KMS-11 (cell line): ENCODE measurements around the gene ADAMTS15.

Experiments used
- H2AFZ ChIP-seq: fragments of 200-600 bp; sonication (generic); 2 replicates; pipeline ENCODE4 v1.6.1; 2016; ENCODE audit warnings: antibody characterized with exemption, mixed run types, low read depth
- H3K27ac ChIP-seq: fragments of 200-600 bp; sonication (generic); 2 replicates; pipeline ENCODE4 v1.6.1; 2016; ENCODE audit warnings: mild to moderate bottlenecking, mixed run types
- H3K27me3 ChIP-seq: fragments of 200-600 bp; sonication (generic); 2 replicates; pipeline ENCODE4 v1.6.1; 2017; ENCODE audit warnings: mild to moderate bottlenecking, low read depth, mixed run types, moderate library complexity; ENCODE audit not compliant: insufficient read depth
- H3K36me3 ChIP-seq: fragments of 200-600 bp; sonication (generic); 2 replicates; pipeline ENCODE4 v1.6.1; 2017; ENCODE audit warnings: mild to moderate bottlenecking, mixed run types; ENCODE audit not compliant: insufficient read depth
- H3K4me1 ChIP-seq: fragments of 200-600 bp; sonication (generic); 2 replicates; pipeline ENCODE4 v1.6.1; 2016; ENCODE audit warnings: mild to moderate bottlenecking, low read depth, mixed run types; ENCODE audit not compliant: poor library complexity, severe bottlenecking
- H3K4me2 ChIP-seq: fragments of 200-600 bp; sonication (generic); 2 replicates; pipeline ENCODE4 v1.7.0; 2016; ENCODE audit warnings: mild to moderate bottlenecking, mixed run types
- H3K4me3 ChIP-seq: fragments of 200-600 bp; sonication (generic); IDR thresholded peaks from 2 replicates; pipeline ENCODE4 v1.6.1; 2017; ENCODE audit warnings: low read depth, low read length, mixed read lengths; ENCODE audit not compliant: insufficient read depth
- H3K79me2 ChIP-seq: fragments of 200-600 bp; sonication (generic); 2 replicates; pipeline ENCODE4 v1.6.1; 2016; ENCODE audit warnings: low read depth, mixed run types; ENCODE audit not compliant: insufficient read depth
- H3K9ac ChIP-seq: fragments of 200-600 bp; sonication (generic); 2 replicates; pipeline ENCODE4 v1.6.1; 2016; ENCODE audit warnings: mild to moderate bottlenecking, mixed run types
- H4K20me1 ChIP-seq: fragments of 200-600 bp; sonication (generic); 2 replicates; pipeline ENCODE4 v1.6.1; 2016; ENCODE audit warnings: mild to moderate bottlenecking, mixed run types; ENCODE audit not compliant: insufficient read depth
- CTCF ChIP-seq: fragments of 200-600 bp; sonication (generic); conservative IDR thresholded peaks from 2 replicates; pipeline ENCODE4 v1.6.1; 2017; ENCODE audit warnings: low read depth, mild to moderate bottlenecking, antibody characterized with exemption, low read length, moderate library complexity, mixed read lengths

The ADAMTS15 gene

GRCh38 chr11:130431331-130431773 is 17.1 kb upstream of the ADAMTS15 start:
- no peaks in the 10 kb centered on the region for H3K36me3 ChIP-seq
- no peaks in the 10 kb centered on the region for H3K79me2 ChIP-seq
- no peak overlapping the region for H3K4me2 ChIP-seq
- H2AFZ ChIP-seq: no peak overlapping the region
- no peaks in the 10 kb centered on the region for H4K20me1 ChIP-seq
- H3K9ac ChIP-seq: no peak overlapping the region
- TF ChIP-seq CTCF: peak; percentile 69
- H3K27me3 ChIP-seq: peaks cover 6% of the 10 kb centered on the region; the same call in 1 of the 2 replicates
- H3K27ac ChIP-seq: no peak overlapping the region
- peaks cover 3% of the 10 kb centered on the region for H3K4me1 ChIP-seq
- no peak overlapping the region for H3K4me3 ChIP-seq

GRCh38 chr11:130431801-130432200 is 16.6 kb upstream of the ADAMTS15 start:
- H3K9ac ChIP-seq: no peak overlapping the region
- no peak overlapping the region for H3K4me3 ChIP-seq
- no peak overlapping the region for H3K4me2 ChIP-seq
- H3K79me2 ChIP-seq: no peaks in the 10 kb centered on the region
- no peak overlapping the region for H2AFZ ChIP-seq
- peaks cover 6% of the 10 kb centered on the region; the same call in 1 of the 2 replicates for H3K27me3 ChIP-seq
- H3K4me1 ChIP-seq: peaks cover 3% of the 10 kb centered on the region
- no peaks in the 10 kb centered on the region for H4K20me1 ChIP-seq
- TF ChIP-seq CTCF: no peak
- no peak overlapping the region for H3K27ac ChIP-seq
- H3K36me3 ChIP-seq: no peaks in the 10 kb centered on the region

- no peak overlapping the region for H3K4me3 ChIP-seq
- no peaks in the 10 kb centered on the region for H3K79me2 ChIP-seq
- no peak overlapping the region for H3K4me2 ChIP-seq
- no peak for TF ChIP-seq CTCF
- peaks cover 3% of the 10 kb centered on the region for H3K4me1 ChIP-seq
- H3K36me3 ChIP-seq: no peaks in the 10 kb centered on the region
- H2AFZ ChIP-seq: no peak overlapping the region
- peaks cover 6% of the 10 kb centered on the region; the same call in 1 of the 2 replicates for H3K27me3 ChIP-seq
- no peak overlapping the region for H3K27ac ChIP-seq
- H4K20me1 ChIP-seq: no peaks in the 10 kb centered on the region
- H3K9ac ChIP-seq: no peak overlapping the region
Observed at GRCh38 chr11:130433357-130433756, 15.1 kb upstream of the ADAMTS15 start.

GRCh38 chr11:130434521-130435223 is 13.8 kb upstream of the ADAMTS15 start:
- H3K4me1 ChIP-seq: peaks cover 3% of the 10 kb centered on the region
- no peaks in the 10 kb centered on the region; the same call in 1 of the 2 replicates for H3K27me3 ChIP-seq
- peak overlapping the region; percentile 24; the same call in 1 of the 2 replicates for H3K9ac ChIP-seq
- peak; percentile 85 for TF ChIP-seq CTCF
- H4K20me1 ChIP-seq: no peaks in the 10 kb centered on the region
- H3K4me2 ChIP-seq: peak overlapping the region; percentile 52; the same call in 1 of the 2 replicates
- H2AFZ ChIP-seq: peak overlapping the region; percentile 97
- no peak overlapping the region for H3K4me3 ChIP-seq
- no peaks in the 10 kb centered on the region for H3K79me2 ChIP-seq
- no peaks in the 10 kb centered on the region for H3K36me3 ChIP-seq
- no peak overlapping the region for H3K27ac ChIP-seq
